Omental fat pad (tissue), 4 donors: Measurements from ENCODE around the gene FNDC1. TPM values are rescaled to one million over a fixed set of nuclear protein-coding genes. Genes with fewer than 3 reads are reported as not detected.

Experiments
- ATAC-seq: fragments of 150-250 bp; one replicate; pipeline ENCODE4 v1.9.1; 2016; ENCODE audit warnings: mild to moderate bottlenecking, moderate library complexity; ENCODE audit not compliant: low FRiP score
- DNase-seq: peaks from one replicate; pipeline ENCODE4 v3.0.0-alpha.2; 2019; ENCODE audit warnings: low spot score
- CTCF ChIP-seq, 3 donors: fragments of 450-650 bp; IDR thresholded peaks; one replicate each; pipeline ENCODE4 v1.5.1; 2016 to 2017; ENCODE audit warnings: antibody characterized with exemption in 3 of 3, mild to moderate bottlenecking in 3 of 3, moderate library complexity in 2 of 3
- total RNA-seq, 4 donors: library from RNA; depleted of rRNA; stranded (reverse); fragments of >200 nt; gene quantifications; one replicate each; pipeline ENCODE4 v1.1.0, GENCODE V29; 2016

The FNDC1 gene
- total RNA-seq, 4 donors from 2014 or later = 0.12 to 0.47 (median 0.28) TPM; not detected in 1

GRCh38 chr6:159305804-159306537 lies 136.8 kb downstream of the FNDC1 start:
- no peak for ATAC-seq
- no peak for DNase-seq
- no peak for TF ChIP-seq CTCF (IDR thresholded peaks at IDR 0.05)

- ATAC-seq = no peak
- no peak for DNase-seq
- TF ChIP-seq CTCF (IDR thresholded peaks at IDR 0.05) = no peak
These were observed 138.1 kb downstream of the FNDC1 start for GRCh38 chr6:159307246-159307790.

DNA sequence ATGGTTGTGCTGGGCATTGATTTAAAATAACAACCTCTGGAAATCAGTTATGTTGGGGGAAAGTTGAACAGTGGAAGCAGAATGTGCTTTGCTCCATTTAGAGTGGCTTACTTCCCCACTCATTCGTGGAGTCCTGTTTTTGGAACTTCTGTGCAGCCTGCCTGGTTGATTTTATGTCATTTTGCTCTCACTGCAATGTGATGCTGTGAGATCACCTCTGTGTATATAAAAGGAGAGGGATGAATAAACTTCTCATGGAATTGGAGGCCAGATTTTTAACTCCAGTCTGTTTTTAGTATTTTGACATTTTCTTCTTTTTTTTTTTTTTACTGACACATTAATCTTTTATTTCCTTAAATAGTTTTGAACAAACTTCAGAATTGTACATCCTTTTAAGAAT lies 139.0 kb downstream of the FNDC1 start:
- no peak for TF ChIP-seq CTCF (IDR thresholded peaks at IDR 0.05)
- ATAC-seq (no peak), DNase-seq (no peak)

DNA sequence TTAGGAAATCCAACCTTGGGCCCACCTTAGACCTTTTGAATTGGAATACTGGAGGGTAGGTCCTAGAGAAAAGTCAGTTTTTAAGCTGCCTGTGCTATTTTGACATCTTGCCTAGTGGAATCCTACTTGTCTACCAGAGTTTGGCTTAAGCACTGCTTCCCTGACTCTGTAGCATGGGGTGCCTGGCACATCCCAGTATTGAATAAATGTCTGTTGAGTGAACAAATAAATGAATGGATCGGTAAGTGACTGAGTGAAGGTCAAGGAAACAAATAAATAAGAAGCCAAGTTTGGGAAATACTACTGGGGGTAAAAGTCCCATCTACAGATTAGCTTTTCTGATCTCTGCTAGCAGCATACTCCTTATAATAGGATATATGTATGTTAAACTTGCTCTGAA lies 140.5 kb downstream of the FNDC1 start:
- TF ChIP-seq CTCF (IDR thresholded peaks at IDR 0.05) = no peak
- DNase-seq = no peak
- ATAC-seq = no peak

DNA sequence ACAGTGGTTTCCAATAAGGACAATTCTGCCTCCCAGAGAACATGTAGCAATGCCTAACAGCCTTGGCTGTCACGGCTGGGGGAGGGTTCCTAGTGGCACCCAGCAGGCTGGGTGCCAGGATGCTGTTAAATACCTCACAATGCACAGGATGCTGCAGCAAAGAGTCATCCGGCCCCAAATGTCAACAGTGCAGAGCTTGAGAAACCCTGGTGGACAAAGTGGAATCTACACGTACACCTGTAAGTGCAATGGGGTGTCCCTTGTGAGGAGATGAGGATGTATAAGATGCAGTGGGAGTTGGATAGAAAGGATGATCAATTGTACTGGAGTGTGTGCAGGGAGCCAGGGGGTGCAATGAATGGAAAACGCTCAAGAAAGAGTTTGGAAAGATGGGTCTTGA lies 142.4 kb downstream of the FNDC1 start:
- TF ChIP-seq CTCF (IDR thresholded peaks at IDR 0.05) = no peak
- DNase-seq (no peak), ATAC-seq (no peak)

- no peak for ATAC-seq
- no peak for DNase-seq
These were observed 143.0 kb downstream of the FNDC1 start for GRCh38 chr6:159312206-159312605.

More at GRCh38 chr6:159312206-159312605, 143.0 kb downstream of the FNDC1 start:
- no peak for TF ChIP-seq CTCF (IDR thresholded peaks at IDR 0.05)
